Ascending aorta (tissue), 2 donors: ENCODE data around the gene FAM180A. TPM values are rescaled to one million over a fixed set of nuclear protein-coding genes. Genes with fewer than 3 reads are reported as not detected.

ENCODE experiments used
- DNase-seq, 2 donors: peaks; one replicate each; pipeline ENCODE4 v3.0.0-alpha.2; 2019; ENCODE audit warnings: low spot score in 2 of 2
- H3K27ac ChIP-seq, 2 donors: fragments of 200-600 bp; sonication (generic); one replicate each; pipeline ENCODE4 v1.5.1; 2016 to 2017; ENCODE audit warnings: mild to moderate bottlenecking in 1 of 2
- H3K27me3 ChIP-seq: fragments of 200-600 bp; sonication (generic); one replicate; pipeline ENCODE4 v1.5.1; 2017
- H3K36me3 ChIP-seq, 2 donors: fragments of 200-600 bp; sonication (generic); one replicate each; pipeline ENCODE4 v1.5.1; 2016
- H3K4me1 ChIP-seq, 2 donors: fragments of 200-600 bp; sonication (generic); one replicate each; pipeline ENCODE4 v1.5.1; 2016 to 2017; ENCODE audit warnings: mild to moderate bottlenecking in 1 of 2
- H3K4me3 ChIP-seq, 2 donors: fragments of 200-600 bp; sonication (generic); one replicate each; pipeline ENCODE4 v1.5.1; 2016 to 2017; ENCODE audit warnings: mild to moderate bottlenecking in 1 of 2
- H3K9me3 ChIP-seq, 2 donors: fragments of 200-600 bp; sonication (generic); one replicate each; pipeline ENCODE4 v1.5.1; 2016
- CTCF ChIP-seq, 3 experiments: fragments of 200-600 bp in 2 of 3; fragments of 450-650 bp in 1 of 3; sonication (generic) in 2 of 3; IDR thresholded peaks; one replicate each; pipeline ENCODE4 v1.5.1; 2016 to 2019; ENCODE audit warnings: antibody characterized with exemption in 3 of 3, mild to moderate bottlenecking in 1 of 3, moderate library complexity in 1 of 3
- intact Hi-C: fragments of 100-400 bp; cut with DNase I; formaldehyde crosslinking; loops from one replicate; pipeline ENCODE4 v1.15.1; 2023
- total RNA-seq: library from RNA; depleted of rRNA; stranded (reverse); fragments of >200 nt; gene quantifications from one replicate; pipeline ENCODE4 v1.1.0, GENCODE V29; 2016

FAM180A gene
- total RNA-seq, 1 donor from 2014 or later = 121 TPM

- no peaks in the 10 kb centered on the region for H3K27me3 ChIP-seq
These were observed 38.3 kb upstream of the FAM180A start for GRCh38 chr7:135786911-135787310.

GRCh38 chr7:135785065-135785464, 36.5 kb upstream of the FAM180A start:
- H3K36me3 ChIP-seq = no peaks in the 10 kb centered on the region
- no peaks in the 10 kb centered on the region for H3K9me3 ChIP-seq
- DNase-seq = no peak
- no peak overlapping the region for H3K4me3 ChIP-seq
- peaks cover 0 to 3% of the 10 kb centered on the region in 2 donors for H3K4me1 ChIP-seq
- intact Hi-C loops = no loop called here
- no peaks in the 10 kb centered on the region for H3K27me3 ChIP-seq
- no peak overlapping the region for H3K27ac ChIP-seq
- no peak for TF ChIP-seq CTCF (IDR thresholded peaks at IDR 0.05)

More at GRCh38 chr7:135786911-135787310, 38.3 kb upstream of the FAM180A start:
- Histone ChIP-seq H3K36me3 (no peaks in the 10 kb centered on the region), H3K9me3 (no peaks in the 10 kb centered on the region), H3K4me3 (no peak overlapping the region), H3K4me1 (no peaks in the 10 kb centered on the region), H3K27ac (no peak overlapping the region)
- no peak for TF ChIP-seq CTCF (IDR thresholded peaks at IDR 0.05)
- DNase-seq = no peak
- intact Hi-C loops = no loop called here

GRCh38 chr7:135784013-135784412, 35.4 kb upstream of the FAM180A start:
- no peak overlapping the region for H3K27ac ChIP-seq
- no peaks in the 10 kb centered on the region for H3K36me3 ChIP-seq
- H3K27me3 ChIP-seq = no peaks in the 10 kb centered on the region
- H3K4me1 ChIP-seq = peaks cover 0 to 3% of the 10 kb centered on the region in 2 donors
- no peaks in the 10 kb centered on the region for H3K9me3 ChIP-seq
- intact Hi-C loops = no loop called here
- TF ChIP-seq CTCF (IDR thresholded peaks at IDR 0.05) = no peak
- no peak for DNase-seq
- H3K4me3 ChIP-seq = no peak overlapping the region

GRCh38 chr7:135782801-135783200, 34.2 kb upstream of the FAM180A start:
- TF ChIP-seq CTCF (IDR thresholded peaks at IDR 0.05) = no peak
- peaks cover 0 to 4% of the 10 kb centered on the region in 2 donors for H3K9me3 ChIP-seq
- DNase-seq = no peak
- no peak overlapping the region for H3K4me3 ChIP-seq
- peaks cover 0 to 3% of the 10 kb centered on the region in 2 donors for H3K4me1 ChIP-seq
- H3K36me3 ChIP-seq = no peaks in the 10 kb centered on the region
- H3K27me3 ChIP-seq = no peaks in the 10 kb centered on the region
- intact Hi-C loops = no loop called here
- H3K27ac ChIP-seq = no peak overlapping the region

- no peak overlapping the region for H3K27ac ChIP-seq
- H3K9me3 ChIP-seq = peaks cover 0 to 8% of the 10 kb centered on the region in 2 donors
- H3K4me3 ChIP-seq = no peak overlapping the region
- peaks cover 0 to 3% of the 10 kb centered on the region in 2 donors for H3K4me1 ChIP-seq
- intact Hi-C loops = no loop called here
- DNase-seq = no peak
- no peaks in the 10 kb centered on the region for H3K36me3 ChIP-seq
- TF ChIP-seq CTCF (IDR thresholded peaks at IDR 0.05) = no peak
- H3K27me3 ChIP-seq = no peaks in the 10 kb centered on the region
These were observed 33.8 kb upstream of the FAM180A start for GRCh38 chr7:135782377-135782776.
